Esophagus squamous epithelium (tissue), 5 donors: ENCODE data around the gene BASP1. TPM values are rescaled to one million over a fixed set of nuclear protein-coding genes. Genes with fewer than 3 reads are reported as not detected.
"Not testable (repeated sequence)": the region's sequence is repeated elsewhere in the genome, so short reads cannot be mapped to it uniquely, and the experiment has no call there.

Experiments used
- DNase-seq: peaks from one replicate; lab custom pipeline; 2025; lab: John Stamatoyannopoulos, UW
- H3K27ac ChIP-seq, 4 donors: fragments of 200-600 bp; sonication (generic); one replicate each; pipeline ENCODE4 v1.5.1; 2016 to 2019; ENCODE audit warnings: mild to moderate bottlenecking in 1 of 4
- H3K27me3 ChIP-seq, 4 donors: fragments of 200-600 bp; sonication (generic); 1 replicate in 3 of 4; 2 replicates in 1 of 4; pipeline versions ENCODE4 v1.5.1 to v1.6.0; 2017 to 2021; ENCODE audit warnings: antibody characterized with exemption in 1 of 4
- H3K36me3 ChIP-seq, 3 donors: fragments of 200-600 bp; sonication (generic); one replicate each; pipeline ENCODE4 v1.5.1; 2016 to 2019
- H3K4me1 ChIP-seq, 3 donors: fragments of 200-600 bp; sonication (generic); one replicate each; pipeline ENCODE4 v1.5.1; 2017 to 2019
- H3K4me3 ChIP-seq, 4 donors: fragments of 200-600 bp; sonication (generic); 1 replicate in 3 of 4; 2 replicates in 1 of 4; pipeline ENCODE4 v1.5.1; 2016 to 2019; ENCODE audit warnings: mild to moderate bottlenecking in 2 of 4, moderate library complexity in 1 of 4
- H3K9me3 ChIP-seq, 3 donors: fragments of 200-600 bp; sonication (generic); one replicate each; pipeline ENCODE4 v1.5.1; 2016 to 2019
- POLR2A ChIP-seq, 4 donors: fragments of 450-650 bp; IDR thresholded peaks; one replicate each; pipeline ENCODE4 v1.6.1; 2017; ENCODE audit warnings: antibody characterized with exemption in 4 of 4, mild to moderate bottlenecking in 4 of 4, moderate library complexity in 3 of 4
- WGBS, 2 donors: methylation state at CpG; one replicate each; pipeline ENCODE4 v1.1.5; 2018; 5-methylcytosine and 5-hydroxymethylcytosine counted together
- intact Hi-C: fragments of 100-400 bp; cut with DNase I; formaldehyde crosslinking; loops from one replicate; pipeline ENCODE4 v1.15.0; 2022
- total RNA-seq, 4 donors: library from RNA; depleted of rRNA; stranded (reverse); fragments of >200 nt; gene quantifications; one replicate each; pipeline ENCODE4 v1.1.0, GENCODE V29; 2016
- TF ChIP-seq, protein P1 (sequence below), 6 experiments: fragments of 450-650 bp in 4 of 6; fragments of 200-600 bp in 2 of 6; sonication (generic) in 2 of 6; IDR thresholded peaks; one replicate each; pipeline ENCODE4 v1.5.1; 2016 to 2019; ENCODE audit warnings: antibody characterized with exemption in 6 of 6, mild to moderate bottlenecking in 4 of 6, moderate library complexity in 4 of 6
- donor health status: DM: yes; HTN: yes; CAD: no.

Gene BASP1
- total RNA-seq, 4 donors from 2014 or later, result 5.2 to 16.7 (median 13.6) TPM

DNA sequence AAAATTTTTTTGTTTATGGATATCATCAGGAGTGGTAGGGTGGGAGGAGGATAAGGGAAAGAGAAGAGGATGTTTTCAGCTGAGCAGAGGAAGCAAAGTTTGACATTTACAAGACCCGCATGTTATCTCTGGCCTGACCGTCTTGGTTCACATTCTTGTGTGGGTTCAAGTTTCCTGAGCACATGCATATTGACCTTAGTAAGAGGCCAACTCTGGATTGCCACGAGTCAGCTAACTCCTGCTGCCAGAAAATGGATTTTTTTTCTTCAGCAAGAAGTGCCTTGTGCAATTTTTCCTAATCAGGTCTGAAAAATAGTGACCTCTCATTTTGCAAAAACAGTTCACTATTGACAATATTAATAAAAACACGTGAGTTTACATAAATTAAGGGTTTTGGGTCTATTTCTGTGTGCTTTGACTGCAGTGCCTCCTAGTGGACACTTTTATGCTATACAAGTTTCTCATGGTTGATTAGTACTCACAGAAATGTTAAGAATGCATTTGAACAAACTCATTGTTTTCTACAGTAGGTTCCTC lies 27.1 kb upstream of the BASP1 start:
- intact Hi-C loops, result no loop called here
- H3K27ac ChIP-seq, result peak overlapping the region in 1 of 4 donors; percentile 36

DNA sequence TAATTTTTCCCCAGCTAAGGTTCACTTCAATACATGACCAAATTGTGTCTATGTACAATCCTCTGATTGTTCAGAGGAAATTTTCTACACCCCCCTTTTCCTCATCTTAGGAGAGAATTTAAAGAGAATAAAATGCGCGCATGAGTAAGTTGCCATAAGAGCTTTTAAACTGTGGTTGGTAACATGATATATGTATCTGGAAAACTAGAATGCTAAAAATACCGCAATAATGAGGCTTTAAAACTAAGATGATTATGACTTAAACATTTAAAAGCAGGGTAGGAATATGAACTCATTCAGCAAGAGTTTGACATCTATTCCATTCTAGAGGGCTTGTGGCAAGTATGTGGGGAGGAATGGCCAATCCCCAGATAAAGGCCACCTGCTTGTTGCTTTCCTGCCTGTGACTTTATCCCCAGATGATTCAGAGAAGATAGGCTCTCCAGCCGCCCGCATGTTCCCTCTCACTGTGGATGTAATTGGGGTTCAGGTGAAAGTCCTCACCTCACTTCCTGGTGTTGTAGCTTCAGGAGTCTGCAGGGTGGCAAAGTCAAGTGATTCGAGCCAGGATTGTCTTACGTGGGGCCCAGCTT lies 26.5 kb upstream of the BASP1 start:
- no peaks in the 10 kb centered on the region for H3K36me3 ChIP-seq
- no peak for DNase-seq
- H3K27ac ChIP-seq, result peak overlapping the region in 1 of 4 donors; percentile 1
- H3K9me3 ChIP-seq, result no peaks in the 10 kb centered on the region
- WGBS, 2 donors, result 67 to 77% methylated on average over 6 to 7 of the region's 7 CpGs
- peaks cover 0 to 5% (median 0%) of the 10 kb centered on the region in 4 donors for H3K27me3 ChIP-seq
- intact Hi-C loops, result no loop called here
- H3K4me3 ChIP-seq, result no peak overlapping the region
- TF ChIP-seq, protein P1, sequence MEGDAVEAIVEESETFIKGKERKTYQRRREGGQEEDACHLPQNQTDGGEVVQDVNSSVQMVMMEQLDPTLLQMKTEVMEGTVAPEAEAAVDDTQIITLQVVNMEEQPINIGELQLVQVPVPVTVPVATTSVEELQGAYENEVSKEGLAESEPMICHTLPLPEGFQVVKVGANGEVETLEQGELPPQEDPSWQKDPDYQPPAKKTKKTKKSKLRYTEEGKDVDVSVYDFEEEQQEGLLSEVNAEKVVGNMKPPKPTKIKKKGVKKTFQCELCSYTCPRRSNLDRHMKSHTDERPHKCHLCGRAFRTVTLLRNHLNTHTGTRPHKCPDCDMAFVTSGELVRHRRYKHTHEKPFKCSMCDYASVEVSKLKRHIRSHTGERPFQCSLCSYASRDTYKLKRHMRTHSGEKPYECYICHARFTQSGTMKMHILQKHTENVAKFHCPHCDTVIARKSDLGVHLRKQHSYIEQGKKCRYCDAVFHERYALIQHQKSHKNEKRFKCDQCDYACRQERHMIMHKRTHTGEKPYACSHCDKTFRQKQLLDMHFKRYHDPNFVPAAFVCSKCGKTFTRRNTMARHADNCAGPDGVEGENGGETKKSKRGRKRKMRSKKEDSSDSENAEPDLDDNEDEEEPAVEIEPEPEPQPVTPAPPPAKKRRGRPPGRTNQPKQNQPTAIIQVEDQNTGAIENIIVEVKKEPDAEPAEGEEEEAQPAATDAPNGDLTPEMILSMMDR (IDR thresholded peaks at IDR 0.05), result no peak
- peaks cover 0 to 35% (median 6%) of the 10 kb centered on the region in 3 donors for H3K4me1 ChIP-seq

More for the DNA sequence above, 27.1 kb upstream of the BASP1 start:
- no peak for DNase-seq
- TF ChIP-seq, protein P1 (IDR thresholded peaks at IDR 0.05), result peak; percentile 56 to 86 (median 73)
- no peak for TF ChIP-seq POLR2A (IDR thresholded peaks at IDR 0.05)
- H3K27me3 ChIP-seq, result peaks cover 0 to 5% (median 0%) of the 10 kb centered on the region in 4 donors
- no peak overlapping the region for H3K4me3 ChIP-seq
- peaks cover 0 to 41% (median 6%) of the 10 kb centered on the region in 3 donors for H3K4me1 ChIP-seq
- H3K36me3 ChIP-seq, result no peaks in the 10 kb centered on the region
- H3K9me3 ChIP-seq, result no peaks in the 10 kb centered on the region
- WGBS, 2 donors, result 6 to 7% methylated on average over 4 of the region's 4 CpGs

DNA sequence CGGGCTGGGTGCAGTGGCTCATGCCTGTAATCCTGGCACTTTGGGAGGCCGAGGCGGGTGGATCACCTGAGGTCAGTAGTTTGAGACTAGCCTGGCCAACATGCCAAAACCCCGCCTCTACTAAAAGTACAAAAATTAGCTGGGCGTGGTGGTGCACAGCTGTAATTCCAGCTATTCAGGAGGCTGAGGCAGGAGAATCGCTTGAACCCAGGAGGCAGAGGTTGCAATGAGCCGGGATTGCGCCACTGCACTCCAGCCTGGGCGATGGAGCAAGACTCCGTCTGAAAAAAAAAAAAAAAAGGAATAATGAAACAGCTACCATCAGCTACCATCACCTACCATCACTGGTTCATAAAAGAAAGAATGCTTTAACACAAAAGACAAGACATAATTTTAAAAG lies 25.9 kb upstream of the BASP1 start:
- H3K27me3 ChIP-seq, intact Hi-C loops, H3K27ac ChIP-seq, H3K4me3 ChIP-seq, DNase-seq, H3K9me3 ChIP-seq, H3K36me3 ChIP-seq: not testable (repeated sequence)
- 64 to 79% methylated on average over 10 of the region's 10 CpGs for WGBS, 2 donors
- H3K4me1 ChIP-seq, result peaks cover 0 to 28% (median 0%) of the 10 kb centered on the region in 3 donors

DNA sequence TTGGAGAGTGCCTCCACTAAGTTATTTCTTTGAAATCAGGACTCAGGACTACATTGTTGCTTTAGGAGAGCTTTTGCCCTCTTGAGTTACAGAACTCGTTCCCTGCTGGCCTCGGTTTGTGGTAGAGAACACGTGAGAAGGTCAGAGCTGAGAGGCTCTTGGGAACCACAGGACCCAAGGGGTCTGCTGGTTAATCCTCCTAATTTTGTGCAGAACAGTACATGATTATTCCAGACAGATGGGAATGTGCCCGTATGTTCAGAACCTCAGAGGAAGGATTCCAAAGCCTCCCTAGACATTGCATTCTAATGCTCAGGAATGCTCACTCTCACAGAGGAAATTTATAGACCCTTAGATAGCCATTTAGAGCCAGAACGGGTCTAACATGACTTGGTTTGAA lies 25.2 kb upstream of the BASP1 start:
- TF ChIP-seq, protein P1 (IDR thresholded peaks at IDR 0.05), result no peak
- no peak for TF ChIP-seq POLR2A (IDR thresholded peaks at IDR 0.05)
- 52% methylated on average over 2 to 5 of the region's 5 CpGs for WGBS, 2 donors
- Histone ChIP-seq H3K4me3 (no peak overlapping the region), H3K27ac (no peak overlapping the region), H3K4me1 (peaks cover 0 to 26% (median 0%) of the 10 kb centered on the region in 3 donors), H3K9me3 (no peaks in the 10 kb centered on the region), H3K36me3 (no peaks in the 10 kb centered on the region), H3K27me3 (peaks cover 0 to 5% (median 0%) of the 10 kb centered on the region in 4 donors)
- intact Hi-C loops, result no loop called here
- no peak for DNase-seq

DNA sequence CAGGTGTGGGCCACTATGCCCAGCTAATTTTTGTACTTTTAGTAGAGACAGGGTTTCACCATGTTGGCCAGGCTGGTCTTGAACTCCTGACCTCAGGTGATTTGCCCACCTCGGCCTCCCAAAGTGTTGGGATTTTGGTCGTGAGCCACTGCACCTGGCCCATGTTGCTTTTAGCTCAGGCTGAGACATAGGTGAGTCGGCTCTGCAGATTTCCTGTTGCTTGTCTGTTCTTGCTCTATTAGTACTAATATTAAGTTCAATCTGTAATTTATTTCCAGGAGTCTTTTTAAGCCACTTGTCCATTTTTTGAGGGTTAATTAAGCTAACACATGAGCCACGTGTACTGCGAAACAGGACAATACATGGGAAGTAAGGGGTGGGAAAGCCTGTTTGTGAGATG lies 21.4 kb upstream of the BASP1 start:
- intact Hi-C loops, result no loop called here

More for the DNA sequence above, 21.4 kb upstream of the BASP1 start:
- no peaks in the 10 kb centered on the region for H3K36me3 ChIP-seq
- H3K27ac ChIP-seq, result no peak overlapping the region
- no peak for DNase-seq
- H3K4me3 ChIP-seq, result no peak overlapping the region
- H3K4me1 ChIP-seq, result peaks cover 0 to 4% (median 0%) of the 10 kb centered on the region in 3 donors
- H3K9me3 ChIP-seq, result peaks cover 0 to 6% (median 4%) of the 10 kb centered on the region in 3 donors
- peaks cover 0 to 5% (median 0%) of the 10 kb centered on the region in 4 donors for H3K27me3 ChIP-seq
- TF ChIP-seq, protein P1 (IDR thresholded peaks at IDR 0.05), result no peak
- no peak for TF ChIP-seq POLR2A (IDR thresholded peaks at IDR 0.05)
- 43 to 69% methylated on average over 5 of the region's 5 CpGs for WGBS, 2 donors
